Activated T-cell treated with anti-CD3 and anti-CD28 coated beads, Interleukin-2, amount 50 U/mL, for 1 hour (primary cell): ENCODE measurements around the gene QRSL1.
"Not testable (repeated sequence)": the region's sequence is repeated elsewhere in the genome, so short reads cannot be mapped to it uniquely, and the experiment has no call there.

Experiments used
- DNase-seq: peaks from one replicate; pipeline ENCODE4 v3.0.0-alpha.2; 2020

Gene QRSL1

GRCh38 chr6:106685833-106686232, 56.5 kb downstream of the QRSL1 start:
- no peak for DNase-seq

GRCh38 chr6:106688177-106688951, 59.0 kb downstream of the QRSL1 start:
- DNase-seq: no peak

- no peak for DNase-seq
Measured at GRCh38 chr6:106692112-106692818, 62.9 kb downstream of the QRSL1 start.

GRCh38 chr6:106692819-106693208, 63.4 kb downstream of the QRSL1 start:
- DNase-seq: no peak

GRCh38 chr6:106693418-106693817, 64.0 kb downstream of the QRSL1 start:
- DNase-seq: no peak

GRCh38 chr6:106694343-106694742, 65.0 kb downstream of the QRSL1 start:
- DNase-seq: no peak

- DNase-seq: no peak
Measured at GRCh38 chr6:106700581-106700980, 71.2 kb downstream of the QRSL1 start.

GRCh38 chr6:106701201-106701600, 71.8 kb downstream of the QRSL1 start:
- DNase-seq: not testable (repeated sequence)

GRCh38 chr6:106702046-106702445, 72.7 kb downstream of the QRSL1 start:
- no peak for DNase-seq

- DNase-seq: no peak
Measured at GRCh38 chr6:106702451-106703110, 73.2 kb downstream of the QRSL1 start.

GRCh38 chr6:106704327-106704726, 74.9 kb downstream of the QRSL1 start:
- DNase-seq: no peak

GRCh38 chr6:106705156-106705555, 75.8 kb downstream of the QRSL1 start:
- DNase-seq: no peak

- no peak for DNase-seq
Measured at GRCh38 chr6:106710580-106710979, 81.2 kb downstream of the QRSL1 start.

- no peak for DNase-seq
Measured at GRCh38 chr6:106714281-106714680, 84.9 kb downstream of the QRSL1 start.

GRCh38 chr6:106715922-106716321, 86.5 kb downstream of the QRSL1 start:
- no peak for DNase-seq

GRCh38 chr6:106716966-106717365, 87.6 kb downstream of the QRSL1 start:
- no peak for DNase-seq
